ENCODE data around the gene MPPED2. TPM values are rescaled to one million over a fixed set of nuclear protein-coding genes. Genes with fewer than 3 reads are reported as not detected.

Gene MPPED2
- total and polyA plus RNA-seq, 12 donors = 2.1 to 28.3 (median 5.7) TPM

GRCh38 chr11:30462421-30462820 is 123.7 kb downstream of the MPPED2 start:
- Histone ChIP-seq H3K4me1 (replicated peaks in 1 of 2) (no peaks in the 10 kb centered on the region), H3K36me3 (replicated peaks in 1 of 2) (no peaks in the 10 kb centered on the region), H3K27ac (no peak overlapping the region), H3K27me3 (no peaks in the 10 kb centered on the region), H3K4me3 (no peak overlapping the region), H3K9me3 (replicated peaks in 1 of 3) (no peaks in the 10 kb centered on the region)
- TF ChIP-seq CTCF (IDR thresholded peaks at IDR 0.05) = no peak
- no peak for TF ChIP-seq POLR2A (IDR thresholded peaks at IDR 0.05)
- WGBS, 4 donors = 70 to 74% (median 71%) methylated on average over 3 of the region's 3 CpGs
- no peak for DNase-seq
- intact Hi-C loops (cut with DNase I) = no loop called here

- DNase-seq = no peak
- intact Hi-C loops (cut with DNase I) = no loop called here
These were observed 126.3 kb downstream of the MPPED2 start for GRCh38 chr11:30459821-30460220.

GRCh38 chr11:30459306-30459705 is 126.8 kb downstream of the MPPED2 start:
- H3K36me3 ChIP-seq (replicated peaks in 1 of 2) = no peaks in the 10 kb centered on the region
- no peak for DNase-seq
- peaks cover 0 to 4% of the 10 kb centered on the region in 2 donors for H3K4me1 ChIP-seq (replicated peaks in 1 of 2)
- H3K9me3 ChIP-seq (replicated peaks in 1 of 3) = no peaks in the 10 kb centered on the region
- no peak for TF ChIP-seq POLR2A (IDR thresholded peaks at IDR 0.05)
- TF ChIP-seq CTCF (IDR thresholded peaks at IDR 0.05) = no peak
- no peak overlapping the region for H3K4me3 ChIP-seq
- WGBS, 4 donors = 88 to 91% (median 90%) methylated on average over 3 of the region's 3 CpGs
- no peaks in the 10 kb centered on the region for H3K27me3 ChIP-seq
- H3K27ac ChIP-seq = no peak overlapping the region
- intact Hi-C loops (cut with DNase I) = no loop called here

More at GRCh38 chr11:30459821-30460220, 126.3 kb downstream of the MPPED2 start:
- WGBS, 4 donors = 78 to 93% (median 83%) methylated on average over 3 of the region's 3 CpGs
- no peak for TF ChIP-seq CTCF (IDR thresholded peaks at IDR 0.05)
- Histone ChIP-seq H3K27ac (no peak overlapping the region), H3K36me3 (replicated peaks in 1 of 2) (no peaks in the 10 kb centered on the region), H3K4me1 (replicated peaks in 1 of 2) (no peaks in the 10 kb centered on the region), H3K27me3 (no peaks in the 10 kb centered on the region), H3K9me3 (replicated peaks in 1 of 3) (no peaks in the 10 kb centered on the region), H3K4me3 (no peak overlapping the region)

GRCh38 chr11:30458541-30458940 is 127.6 kb downstream of the MPPED2 start:
- peaks cover 0 to 4% of the 10 kb centered on the region in 2 donors for H3K4me1 ChIP-seq (replicated peaks in 1 of 2)
- intact Hi-C loops (cut with DNase I) = no loop called here
- H3K9me3 ChIP-seq (replicated peaks in 1 of 3) = no peaks in the 10 kb centered on the region
- DNase-seq = no peak
- no peak overlapping the region for H3K4me3 ChIP-seq
- H3K27me3 ChIP-seq = no peaks in the 10 kb centered on the region
- WGBS, 4 donors = 81 to 92% (median 87%) methylated on average over 3 of the region's 3 CpGs
- TF ChIP-seq CTCF (IDR thresholded peaks at IDR 0.05) (no peak), POLR2A (IDR thresholded peaks at IDR 0.05) (no peak)
- no peak overlapping the region for H3K27ac ChIP-seq
- H3K36me3 ChIP-seq (replicated peaks in 1 of 2) = no peaks in the 10 kb centered on the region
